H7 (cell line): ENCODE data around the gene TRIM69. TPM values are rescaled to one million over a fixed set of nuclear protein-coding genes. Genes with fewer than 3 reads are reported as not detected.

ENCODE experiments used
- DNase-seq: peaks from one replicate; pipeline ENCODE4 v3.0.0; 2012
- H3K27me3 ChIP-seq: 2 replicates; pipeline ENCODE4 v1.6.0; 2011; ENCODE audit warnings: mild to moderate bottlenecking, low read length; ENCODE audit not compliant: control insufficient read depth, insufficient read depth
- H3K36me3 ChIP-seq: replicated peaks from 2 replicates; pipeline ENCODE4 v1.5.1; 2011; ENCODE audit warnings: low read length; ENCODE audit not compliant: control insufficient read depth, insufficient read depth
- H3K4me3 ChIP-seq: 2 replicates; pipeline ENCODE4 v1.5.1; 2011; ENCODE audit warnings: low read depth, mild to moderate bottlenecking, control low read depth, low read length, moderate library complexity; ENCODE audit not compliant: insufficient read depth
- total RNA-seq: library from RNA; depleted of rRNA; stranded (reverse); fragments of >200 nt; shearing (Covaris generic); gene quantifications from 2 replicates; pipeline ENCODE4 v1.2.3, GENCODE V29; 2014; rRNA removed

The TRIM69 gene
- total RNA-seq, 1 experiment from 2014 or later: 5.4 TPM

GRCh38 chr15:44796508-44796907 lies 60.2 kb downstream of the TRIM69 start:
- DNase-seq: no peak
- Histone ChIP-seq H3K4me3 (no peak overlapping the region), H3K36me3 (no peaks in the 10 kb centered on the region), H3K27me3 (no peaks in the 10 kb centered on the region)

- Histone ChIP-seq H3K27me3 (no peaks in the 10 kb centered on the region), H3K36me3 (no peaks in the 10 kb centered on the region), H3K4me3 (no peak overlapping the region)
- peak; percentile 43 for DNase-seq
Measured at GRCh38 chr15:44798826-44799225, 62.5 kb downstream of the TRIM69 start.

- DNase-seq: no peak
- no peak overlapping the region for H3K4me3 ChIP-seq
- no peaks in the 10 kb centered on the region for H3K36me3 ChIP-seq
- H3K27me3 ChIP-seq: no peaks in the 10 kb centered on the region
Measured at GRCh38 chr15:44801364-44801763, 65.0 kb downstream of the TRIM69 start.

- H3K4me3 ChIP-seq: no peak overlapping the region
- no peaks in the 10 kb centered on the region for H3K36me3 ChIP-seq
- no peak for DNase-seq
- H3K27me3 ChIP-seq: no peaks in the 10 kb centered on the region
Measured at GRCh38 chr15:44801797-44802196, 65.5 kb downstream of the TRIM69 start.

DNA sequence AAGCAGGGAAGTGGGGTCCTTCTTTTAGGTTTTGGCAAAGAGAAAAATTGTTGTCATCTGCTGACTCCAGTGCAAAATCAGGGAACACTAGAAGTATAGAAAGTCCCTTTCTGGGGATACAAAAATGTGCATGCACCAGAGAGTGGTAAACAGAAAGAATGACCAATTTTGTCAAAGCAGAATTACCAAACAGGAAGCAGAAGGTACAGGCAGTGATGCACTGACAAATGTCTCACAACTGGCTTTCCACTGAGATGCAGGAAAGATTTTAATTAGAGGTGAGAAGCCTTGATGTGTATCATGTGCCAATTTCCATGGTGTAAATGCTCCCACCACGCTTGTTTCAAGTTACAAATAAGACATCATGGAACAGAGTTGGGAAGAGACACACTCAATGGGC lies 66.0 kb downstream of the TRIM69 start:
- no peak for DNase-seq
- Histone ChIP-seq H3K36me3 (no peaks in the 10 kb centered on the region), H3K4me3 (no peak overlapping the region), H3K27me3 (no peaks in the 10 kb centered on the region)

- no peak for DNase-seq
- Histone ChIP-seq H3K27me3 (no peaks in the 10 kb centered on the region), H3K36me3 (no peaks in the 10 kb centered on the region), H3K4me3 (no peak overlapping the region)
Measured at GRCh38 chr15:44804298-44805046, 68.1 kb downstream of the TRIM69 start.

DNA sequence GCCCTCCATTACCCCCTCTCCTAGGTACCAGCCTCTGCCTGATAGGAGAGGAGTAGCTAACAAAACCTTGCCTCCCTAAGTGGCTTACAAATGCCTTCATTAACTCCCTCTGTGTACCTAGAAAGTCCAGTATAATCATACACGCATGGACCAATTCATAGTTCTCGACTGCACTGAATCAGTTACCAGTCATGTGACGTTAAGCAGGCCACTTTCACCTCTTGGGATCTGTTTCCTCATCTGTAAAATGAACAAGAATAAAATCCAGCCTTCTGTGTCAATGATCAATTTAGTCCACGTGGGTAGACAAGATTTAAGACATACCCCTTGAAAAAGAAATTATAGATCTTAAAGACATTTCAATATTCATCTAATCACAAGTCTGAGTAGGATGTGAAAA lies 72.2 kb downstream of the TRIM69 start:
- no peaks in the 10 kb centered on the region for H3K36me3 ChIP-seq
- no peak overlapping the region for H3K4me3 ChIP-seq
- no peaks in the 10 kb centered on the region for H3K27me3 ChIP-seq
- DNase-seq: no peak

GRCh38 chr15:44810237-44810636 lies 73.9 kb downstream of the TRIM69 start:
- no peaks in the 10 kb centered on the region for H3K27me3 ChIP-seq
- no peak for DNase-seq
- H3K4me3 ChIP-seq: no peak overlapping the region
- no peaks in the 10 kb centered on the region for H3K36me3 ChIP-seq

- DNase-seq: no peak
- H3K36me3 ChIP-seq: no peaks in the 10 kb centered on the region
- no peaks in the 10 kb centered on the region for H3K27me3 ChIP-seq
- H3K4me3 ChIP-seq: no peak overlapping the region
Measured at GRCh38 chr15:44811337-44811736, 75.0 kb downstream of the TRIM69 start.

- Histone ChIP-seq H3K27me3 (no peaks in the 10 kb centered on the region), H3K36me3 (no peaks in the 10 kb centered on the region), H3K4me3 (no peak overlapping the region)
- no peak for DNase-seq
Measured at GRCh38 chr15:44812029-44812517, 75.7 kb downstream of the TRIM69 start.

DNA sequence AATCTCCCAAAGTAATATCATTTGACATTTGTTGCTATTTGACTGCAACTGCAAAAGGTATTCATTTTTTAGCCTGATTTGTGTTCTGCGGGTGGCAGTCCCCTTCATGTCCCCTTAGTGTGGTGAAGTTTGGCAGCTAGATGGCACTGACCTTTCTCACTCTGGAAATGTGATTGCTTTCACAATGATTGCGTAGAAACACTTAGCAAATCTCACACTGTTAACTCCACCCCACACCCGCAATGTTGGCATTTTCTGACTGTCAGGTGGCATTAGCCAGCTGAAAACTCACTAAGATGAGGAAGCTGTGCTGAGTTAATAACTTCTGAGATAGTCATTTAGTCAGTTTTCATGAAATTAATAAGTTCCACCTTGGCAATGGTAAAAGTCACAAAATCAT lies 76.9 kb downstream of the TRIM69 start:
- Histone ChIP-seq H3K36me3 (no peaks in the 10 kb centered on the region), H3K4me3 (no peak overlapping the region), H3K27me3 (no peaks in the 10 kb centered on the region)
- no peak for DNase-seq

Other genes with a start within 250 kb of the TRIM69 start
- 32.7 and 34.3 TPM in 2 replicates for gene EIF3J, start 199.4 kb upstream of the TRIM69 start, total RNA-seq
- 34.3 and 36.4 TPM in 2 replicates for gene SPG11, start 72.9 kb upstream of the TRIM69 start, total RNA-seq
- gene PATL2, start 25.2 kb upstream of the TRIM69 start, total RNA-seq: 0.24 and 1.5 TPM in 2 replicates
- gene B2M, start 25.0 kb upstream of the TRIM69 start, total RNA-seq: 194 and 254 TPM in 2 replicates
- gene TERB2, start 220.2 kb downstream of the TRIM69 start, total RNA-seq: not detected in 2 replicates